H9 (cell line): Measurements from ENCODE around the gene MAMDC4. TPM values are rescaled to one million over a fixed set of nuclear protein-coding genes. Genes with fewer than 3 reads are reported as not detected.

Experiments used
- DNase-seq: peaks from one replicate; pipeline ENCODE4 v3.0.0-alpha.2; 2017
- H2AFZ ChIP-seq: one replicate; pipeline ENCODE4 v1.6.1; 2013; ENCODE audit warnings: mild to moderate bottlenecking, low read length, control low read depth, moderate library complexity
- H2AK5ac ChIP-seq: 2 replicates; pipeline ENCODE4 v1.6.1; 2013; ENCODE audit warnings: low read length, control low read depth, mixed read lengths; ENCODE audit not compliant: insufficient read length
- H2BK120ac ChIP-seq: one replicate; pipeline ENCODE4 v1.6.1; 2013; ENCODE audit warnings: low read depth, mild to moderate bottlenecking, low read length, control low read depth, inconsistent platforms; ENCODE audit not compliant: poor library complexity, severe bottlenecking
- H2BK12ac ChIP-seq: 2 replicates; pipeline ENCODE4 v1.6.1; 2013; ENCODE audit warnings: low read length, control low read depth, mixed read lengths, low read depth; ENCODE audit not compliant: insufficient read length
- H2BK15ac ChIP-seq: 2 replicates; pipeline ENCODE4 v1.6.1; 2013; ENCODE audit warnings: low read depth, low read length, control low read depth
- H2BK20ac ChIP-seq: one replicate; pipeline ENCODE4 v1.6.1; 2013; ENCODE audit warnings: low read depth, mild to moderate bottlenecking, low read length, control low read depth, inconsistent platforms; ENCODE audit not compliant: poor library complexity, severe bottlenecking
- H2BK5ac ChIP-seq: 2 replicates; pipeline ENCODE4 v1.6.1; 2013; ENCODE audit warnings: low read length, control low read depth, mixed read lengths; ENCODE audit not compliant: insufficient read length
- H3K14ac ChIP-seq: 2 replicates; pipeline ENCODE4 v1.6.1; 2013; ENCODE audit warnings: low read length, control low read depth; ENCODE audit not compliant: insufficient read depth
- H3K18ac ChIP-seq: 2 replicates; pipeline ENCODE4 v1.6.1; 2013; ENCODE audit warnings: low read depth, mild to moderate bottlenecking, mixed read lengths, low read length, control low read depth; ENCODE audit not compliant: insufficient read length
- H3K23ac ChIP-seq: 2 replicates; pipeline ENCODE4 v1.6.1; 2013; ENCODE audit warnings: low read length, control low read depth, mixed read lengths, low read depth; ENCODE audit not compliant: insufficient read length
- H3K23me2 ChIP-seq: 2 replicates; pipeline ENCODE4 v1.6.1; 2013; ENCODE audit warnings: low read depth, mild to moderate bottlenecking, mixed read lengths, low read length, control low read depth; ENCODE audit not compliant: insufficient read length, poor library complexity, severe bottlenecking
- H3K27ac ChIP-seq: 2 replicates; pipeline ENCODE4 v1.5.1; 2013; ENCODE audit warnings: low read length, control low read depth, mixed read lengths, low read depth; ENCODE audit not compliant: insufficient read length
- H3K27me3 ChIP-seq: 2 replicates; pipeline ENCODE4 v1.6.1; 2013; ENCODE audit warnings: low read length, control low read depth, inconsistent platforms; ENCODE audit not compliant: insufficient read depth
- H3K4ac ChIP-seq: 2 replicates; pipeline ENCODE4 v1.6.1; 2013; ENCODE audit warnings: low read depth, mild to moderate bottlenecking, control low read depth, inconsistent platforms, low read length, moderate library complexity
- H3K4me1 ChIP-seq: 2 replicates; pipeline ENCODE4 v1.6.1; 2013; ENCODE audit warnings: low read length, control low read depth, inconsistent platforms; ENCODE audit not compliant: insufficient read depth
- H3K4me2 ChIP-seq: 2 replicates; pipeline ENCODE4 v1.6.1; 2013; ENCODE audit warnings: low read length, control low read depth, mixed read lengths; ENCODE audit not compliant: insufficient read length, insufficient read depth
- H3K56ac ChIP-seq: 2 replicates; pipeline ENCODE4 v1.6.1; 2013; ENCODE audit warnings: low read depth, mild to moderate bottlenecking, mixed read lengths, low read length, control low read depth; ENCODE audit not compliant: insufficient read length
- H3K79me1 ChIP-seq: 2 replicates; pipeline ENCODE4 v1.6.1; 2013; ENCODE audit warnings: low read depth, mild to moderate bottlenecking, moderate library complexity, low read length, control low read depth, inconsistent platforms; ENCODE audit not compliant: insufficient read depth, poor library complexity, severe bottlenecking
- H3K79me2 ChIP-seq: 2 replicates; pipeline ENCODE4 v1.6.1; 2013; ENCODE audit warnings: low read length, control low read depth, inconsistent platforms; ENCODE audit not compliant: insufficient read depth
- H3K9ac ChIP-seq: 2 replicates; pipeline ENCODE4 v1.6.1; 2013; ENCODE audit warnings: low read length, control low read depth, mixed read lengths; ENCODE audit not compliant: insufficient read length; ENCODE audit errors: extremely low read depth
- H3K9me3 ChIP-seq: one replicate; pipeline ENCODE4 v1.6.1; 2013; ENCODE audit warnings: low read depth, low read length, inconsistent platforms; ENCODE audit not compliant: control insufficient read depth
- H3T11ph ChIP-seq: one replicate; pipeline ENCODE4 v1.6.1; 2013; ENCODE audit warnings: mild to moderate bottlenecking, low read length, control low read depth, inconsistent platforms
- H4K20me1 ChIP-seq: one replicate; pipeline ENCODE4 v1.6.1; 2013; ENCODE audit not compliant: control insufficient read depth, insufficient read length, insufficient read depth
- H4K5ac ChIP-seq: 2 replicates; pipeline ENCODE4 v1.6.1; 2013; ENCODE audit warnings: low read depth, mild to moderate bottlenecking, mixed read lengths, low read length, control low read depth; ENCODE audit not compliant: insufficient read length
- H4K8ac ChIP-seq: replicated peaks from 2 replicates; pipeline ENCODE4 v1.6.1; 2013; ENCODE audit warnings: low read length, control low read depth, mixed read lengths, low read depth; ENCODE audit not compliant: insufficient read length
- H4K91ac ChIP-seq: 2 replicates; pipeline ENCODE4 v1.6.1; 2013; ENCODE audit warnings: low read depth, mild to moderate bottlenecking, moderate library complexity, mixed read lengths, low read length, control low read depth; ENCODE audit not compliant: insufficient read length
- H3K27ac Mint-ChIP-seq, 3 experiments: 2 replicates in 2 of 3; 3 replicates in 1 of 3; pipeline ENCODE4 v1.8.0; 2020 to 2021; ENCODE audit warnings: mixed read lengths in 3 of 3, mild to moderate bottlenecking in 1 of 3, moderate library complexity in 1 of 3
- H3K27me3 Mint-ChIP-seq: 2 replicates; pipeline ENCODE4 v1.8.0; 2021; ENCODE audit warnings: low read depth, mild to moderate bottlenecking, moderate library complexity, mixed read lengths
- H3K36me3 Mint-ChIP-seq, 3 experiments: 2 replicates in 2 of 3; 3 replicates in 1 of 3; pipeline ENCODE4 v1.8.0; 2020 to 2021; ENCODE audit warnings: low read depth in 3 of 3, mixed read lengths in 3 of 3; ENCODE audit not compliant: insufficient read depth in 1 of 3
- H3K4me1 Mint-ChIP-seq, 2 experiments: 2 replicates each; pipeline ENCODE4 v1.8.0; 2020; ENCODE audit warnings: mixed read lengths in 2 of 2
- H3K4me3 Mint-ChIP-seq, 2 experiments: 2 replicates in 1 of 2; 3 replicates in 1 of 2; pipeline ENCODE4 v1.8.0; 2020 to 2021; ENCODE audit warnings: mild to moderate bottlenecking in 2 of 2, mixed read lengths in 2 of 2, moderate library complexity in 1 of 2
- H3K9me3 Mint-ChIP-seq, 2 experiments: 2 replicates in 1 of 2; 3 replicates in 1 of 2; pipeline ENCODE4 v1.8.0; 2020; ENCODE audit warnings: mild to moderate bottlenecking in 2 of 2, mixed read lengths in 2 of 2, moderate library complexity in 1 of 2
- WGBS: extraction: QIAGEN DNeasy Blood & Tissue Kit; methylation state at CpG from one replicate; pipeline ENCODE4 v1.1.7; 2013; ENCODE audit warnings: missing lambda C conversion rate, low lambda C conversion rate, mixed read lengths; ENCODE audit not compliant: insufficient read length; ENCODE audit errors: extremely low coverage; 5-methylcytosine and 5-hydroxymethylcytosine counted together
- total RNA-seq: library from RNA; stranded (reverse); gene quantifications from 2 replicates; pipeline ENCODE4 v1.2.1, GENCODE V29; 2021
- TF ChIP-seq, protein P1 (sequence below): fragments of 200-600 bp; sonication (generic); conservative IDR thresholded peaks from 3 replicates; pipeline ENCODE4 v1.8.0; 2021; ENCODE audit warnings: antibody characterized with exemption, mild to moderate bottlenecking

MAMDC4 gene
- total RNA-seq, 1 experiment from 2014 or later: 9.2 TPM

GRCh38 chr9:136844761-136845464, 7.2 kb upstream of the MAMDC4 start:
- Histone ChIP-seq H3K79me1 (no peaks in the 10 kb centered on the region), H4K5ac (no peak overlapping the region), H3K79me2 (no peaks in the 10 kb centered on the region), H2AK5ac (no peak overlapping the region), H4K8ac (no peak overlapping the region), H3K4me2 (no peak overlapping the region), H3K27ac (no peak overlapping the region), H2BK120ac (no peak overlapping the region), H3K14ac (no peak overlapping the region), H3T11ph (no peak overlapping the region), H3K18ac (no peak overlapping the region), H2AFZ (no peak overlapping the region), H2BK15ac (no peak overlapping the region), H3K56ac (no peak overlapping the region), H2BK20ac (no peak overlapping the region), H3K9me3 (no peaks in the 10 kb centered on the region), H2BK12ac (no peak overlapping the region), H3K27me3 (no peaks in the 10 kb centered on the region), H3K4ac (no peak overlapping the region), H3K23ac (no peak overlapping the region), H4K20me1 (no peaks in the 10 kb centered on the region), H3K9ac (no peak overlapping the region), H2BK5ac (no peak overlapping the region), H3K4me1 (peaks cover 2% of the 10 kb centered on the region; the same call in 1 of the 2 replicates), H3K23me2 (peaks cover 8% of the 10 kb centered on the region), H4K91ac (no peak overlapping the region)
- Mint-ChIP-seq H3K27ac (no peak overlapping the region), H3K4me3 (peak overlapping the region in 1 of 2 experiments; percentile 36; a peak in 2 of 5 replicates), H3K36me3 (peaks cover 0 to 3% (median 0%) of the 10 kb centered on the region in 3 experiments; a peak in 3 of 7 replicates), H3K9me3 (no peaks in the 10 kb centered on the region), H3K27me3 (peaks cover 6% of the 10 kb centered on the region; the same call in 1 of the 2 replicates), H3K4me1 (peaks cover 16 to 27% of the 10 kb centered on the region in 2 experiments)
- no CpG with 5 or more reads among the region's 88 CpGs for WGBS
- TF ChIP-seq, protein P1, sequence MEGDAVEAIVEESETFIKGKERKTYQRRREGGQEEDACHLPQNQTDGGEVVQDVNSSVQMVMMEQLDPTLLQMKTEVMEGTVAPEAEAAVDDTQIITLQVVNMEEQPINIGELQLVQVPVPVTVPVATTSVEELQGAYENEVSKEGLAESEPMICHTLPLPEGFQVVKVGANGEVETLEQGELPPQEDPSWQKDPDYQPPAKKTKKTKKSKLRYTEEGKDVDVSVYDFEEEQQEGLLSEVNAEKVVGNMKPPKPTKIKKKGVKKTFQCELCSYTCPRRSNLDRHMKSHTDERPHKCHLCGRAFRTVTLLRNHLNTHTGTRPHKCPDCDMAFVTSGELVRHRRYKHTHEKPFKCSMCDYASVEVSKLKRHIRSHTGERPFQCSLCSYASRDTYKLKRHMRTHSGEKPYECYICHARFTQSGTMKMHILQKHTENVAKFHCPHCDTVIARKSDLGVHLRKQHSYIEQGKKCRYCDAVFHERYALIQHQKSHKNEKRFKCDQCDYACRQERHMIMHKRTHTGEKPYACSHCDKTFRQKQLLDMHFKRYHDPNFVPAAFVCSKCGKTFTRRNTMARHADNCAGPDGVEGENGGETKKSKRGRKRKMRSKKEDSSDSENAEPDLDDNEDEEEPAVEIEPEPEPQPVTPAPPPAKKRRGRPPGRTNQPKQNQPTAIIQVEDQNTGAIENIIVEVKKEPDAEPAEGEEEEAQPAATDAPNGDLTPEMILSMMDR: no peak
- DNase-seq: no peak
